Mesenchymal stem cell (in vitro differentiated cells and primary cell): ENCODE data around the gene BHMT.

ENCODE experiments used
- DNase-seq: peaks from one replicate; pipeline ENCODE4 v3.0.0-alpha.2; 2013
- H2AFZ ChIP-seq: one replicate; pipeline ENCODE4 v1.6.1; 2013; ENCODE audit warnings: low read depth, mild to moderate bottlenecking, control low read depth, inconsistent platforms, low read length, moderate library complexity
- H2AK5ac ChIP-seq: 2 replicates; pipeline ENCODE4 v1.6.1; 2013; ENCODE audit warnings: low read length, moderate library complexity, mild to moderate bottlenecking, inconsistent platforms; ENCODE audit not compliant: severe bottlenecking
- H2BK120ac ChIP-seq: one replicate; pipeline ENCODE4 v1.6.1; 2013; ENCODE audit warnings: low read depth, mild to moderate bottlenecking, inconsistent platforms, low read length, moderate library complexity
- H2BK12ac ChIP-seq, 2 experiments: one replicate each; pipeline ENCODE4 v1.6.1; 2013; ENCODE audit warnings: inconsistent platforms in 2 of 2, low read length in 2 of 2, mild to moderate bottlenecking in 2 of 2, moderate library complexity in 2 of 2, control low read depth in 1 of 2
- H2BK15ac ChIP-seq: one replicate; pipeline ENCODE4 v1.6.1; 2013; ENCODE audit warnings: mild to moderate bottlenecking, low read depth, inconsistent platforms; ENCODE audit not compliant: poor library complexity, severe bottlenecking
- H2BK5ac ChIP-seq: 2 replicates; pipeline ENCODE4 v1.6.1; 2013; ENCODE audit warnings: low read depth, mild to moderate bottlenecking, low read length, control low read depth, inconsistent platforms; ENCODE audit not compliant: poor library complexity, severe bottlenecking
- H3K14ac ChIP-seq, 2 experiments: one replicate each; pipeline ENCODE4 v1.6.1; 2013; ENCODE audit warnings: inconsistent platforms in 2 of 2, low read length in 2 of 2, control low read depth in 1 of 2, mild to moderate bottlenecking in 1 of 2, moderate library complexity in 1 of 2
- H3K18ac ChIP-seq, 2 experiments: one replicate each; pipeline ENCODE4 v1.6.1; 2013; ENCODE audit warnings: inconsistent platforms in 2 of 2, low read length in 2 of 2, control low read depth in 1 of 2, low read depth in 1 of 2, mild to moderate bottlenecking in 1 of 2
- H3K23ac ChIP-seq, 2 experiments: one replicate each; pipeline ENCODE4 v1.6.1; 2013; ENCODE audit warnings: inconsistent platforms in 2 of 2, low read length in 2 of 2, mild to moderate bottlenecking in 2 of 2, moderate library complexity in 2 of 2, control low read depth in 1 of 2
- H3K27ac ChIP-seq: 2 replicates; pipeline ENCODE4 v1.5.1; 2013; ENCODE audit warnings: mild to moderate bottlenecking, moderate library complexity, low read length, control low read depth, inconsistent platforms; ENCODE audit not compliant: poor library complexity, severe bottlenecking
- H3K27me3 ChIP-seq, 2 experiments: 2 replicates each; pipeline versions ENCODE4 v1.6.1 to v1.7.0; 2013; ENCODE audit warnings: low read length in 2 of 2, mild to moderate bottlenecking in 2 of 2, moderate library complexity in 2 of 2, control low read depth in 1 of 2, inconsistent platforms in 1 of 2; ENCODE audit not compliant: control insufficient read depth in 1 of 2, insufficient read depth in 1 of 2
- H3K36me3 ChIP-seq, 2 experiments: 2 replicates each; pipeline versions ENCODE4 v1.6.1 to v1.7.0; 2013; ENCODE audit warnings: low read length in 2 of 2, control low read depth in 1 of 2, inconsistent platforms in 1 of 2, low read depth in 1 of 2, mild to moderate bottlenecking in 1 of 2; ENCODE audit not compliant: insufficient read depth in 2 of 2, control insufficient read depth in 1 of 2
- H3K4ac ChIP-seq, 2 experiments: one replicate each; pipeline ENCODE4 v1.6.1; 2013; ENCODE audit warnings: inconsistent platforms in 2 of 2, low read length in 2 of 2, mild to moderate bottlenecking in 2 of 2, moderate library complexity in 2 of 2, control low read depth in 1 of 2, low read depth in 1 of 2
- H3K4me1 ChIP-seq: 2 replicates; pipeline ENCODE4 v1.6.1; 2013; ENCODE audit warnings: low read depth, low read length, control low read depth; ENCODE audit not compliant: control insufficient read depth, insufficient read depth
- H3K4me2 ChIP-seq: 2 replicates; pipeline ENCODE4 v1.6.1; 2013; ENCODE audit warnings: low read length, mild to moderate bottlenecking, inconsistent platforms; ENCODE audit not compliant: poor library complexity, severe bottlenecking
- H3K4me3 ChIP-seq, 2 experiments: 2 replicates each; pipeline versions ENCODE4 v1.5.1 to v1.7.0; 2013; ENCODE audit warnings: low read length in 2 of 2, mild to moderate bottlenecking in 2 of 2, control low read depth in 1 of 2, low read depth in 1 of 2; ENCODE audit not compliant: insufficient read depth in 1 of 2
- H3K79me1 ChIP-seq: replicated peaks from 2 replicates; pipeline ENCODE4 v1.6.1; 2013; ENCODE audit warnings: mild to moderate bottlenecking, control low read depth, low read length, inconsistent platforms; ENCODE audit not compliant: poor library complexity, severe bottlenecking
- H3K9ac ChIP-seq: 2 replicates; pipeline ENCODE4 v1.7.0; 2013; ENCODE audit warnings: mild to moderate bottlenecking, low read length, moderate library complexity
- H3K9me3 ChIP-seq: 2 replicates; pipeline ENCODE4 v1.7.0; 2013; ENCODE audit warnings: mild to moderate bottlenecking, low read length; ENCODE audit not compliant: control insufficient read depth
- H4K8ac ChIP-seq: one replicate; pipeline ENCODE4 v1.6.1; 2013; ENCODE audit warnings: inconsistent platforms, mild to moderate bottlenecking, low read length, moderate library complexity
- H4K91ac ChIP-seq: one replicate; pipeline ENCODE4 v1.6.1; 2013; ENCODE audit warnings: mild to moderate bottlenecking, low read length, inconsistent platforms
- WGBS: methylation state at CpG from one replicate; pipeline ENCODE4 v1.1.7; 2013; ENCODE audit warnings: mixed read lengths; 5-methylcytosine and 5-hydroxymethylcytosine counted together

Gene BHMT

GRCh38 chr5:79074641-79075040, 37.0 kb upstream of the BHMT start:
- 44% methylated on average over 6 of the region's 6 CpGs for WGBS

DNA sequence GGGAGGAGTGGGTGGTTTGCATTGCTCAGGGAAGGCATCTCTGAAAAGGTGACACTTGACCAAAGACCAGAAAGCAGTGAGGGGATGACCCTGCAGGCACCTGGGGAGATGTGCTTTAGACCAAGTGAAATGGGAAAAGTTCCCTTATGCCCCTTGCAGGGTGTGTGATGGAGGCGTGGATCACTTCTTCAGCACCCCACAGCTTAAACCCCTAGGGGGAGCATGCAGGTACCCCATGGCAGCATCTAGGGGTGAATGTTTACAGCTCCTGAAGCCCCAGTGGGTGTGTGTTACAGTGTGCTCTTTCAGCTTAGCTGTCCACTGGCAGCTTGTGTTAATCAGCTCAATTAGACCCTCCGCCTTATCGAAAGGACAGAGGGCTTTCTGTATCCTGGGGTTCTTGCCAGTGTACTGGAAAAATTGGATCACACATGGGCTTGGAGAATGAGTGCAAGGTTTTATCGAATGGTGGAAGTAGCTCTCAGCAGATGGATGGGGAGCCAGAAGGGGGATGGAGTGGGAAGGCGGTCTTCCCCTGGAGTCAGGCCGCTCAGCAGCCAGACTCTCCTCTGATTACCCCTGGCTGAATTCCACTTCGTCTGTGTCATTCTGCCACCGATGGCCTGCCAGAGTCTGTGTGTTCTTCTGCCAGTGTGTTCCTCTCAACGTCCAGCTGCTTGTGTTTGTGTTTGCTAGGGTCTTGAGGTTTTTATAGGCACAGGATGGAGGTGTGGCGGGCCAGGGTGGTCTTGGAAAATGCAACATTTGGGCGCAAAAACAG, 35.8 kb upstream of the BHMT start:
- Histone ChIP-seq H2BK5ac (no peak overlapping the region), H3K4ac (no peak overlapping the region), H2AFZ (peak overlapping the region; percentile 10), H2BK15ac (no peak overlapping the region), H3K4me3 (no peak overlapping the region), H4K91ac (no peak overlapping the region), H4K8ac (no peak overlapping the region), H3K18ac (no peak overlapping the region), H3K27me3 (no peaks in the 10 kb centered on the region), H3K14ac (no peak overlapping the region), H3K4me1 (peaks cover 2% of the 10 kb centered on the region), H3K27ac (no peak overlapping the region), H3K36me3 (peaks cover 0 to 9% of the 10 kb centered on the region in 2 experiments), H3K9me3 (peaks cover 12% of the 10 kb centered on the region), H3K23ac (no peak overlapping the region), H3K4me2 (no peak overlapping the region), H2AK5ac (no peak overlapping the region), H3K79me1 (no peaks in the 10 kb centered on the region), H2BK12ac (no peak overlapping the region), H2BK120ac (no peak overlapping the region), H3K9ac (no peak overlapping the region)
- no peak for DNase-seq
- WGBS: 88% methylated on average over 10 of the region's 11 CpGs

More at GRCh38 chr5:79074641-79075040, 37.0 kb upstream of the BHMT start:
- Histone ChIP-seq H2BK5ac (no peak overlapping the region), H3K27me3 (no peaks in the 10 kb centered on the region), H3K18ac (no peak overlapping the region), H4K8ac (no peak overlapping the region), H3K4me1 (peaks cover 2% of the 10 kb centered on the region), H2AK5ac (no peak overlapping the region), H3K36me3 (peaks cover 0 to 2% of the 10 kb centered on the region in 2 experiments), H3K23ac (no peak overlapping the region), H3K9ac (no peak overlapping the region), H3K4me2 (no peak overlapping the region), H3K27ac (no peak overlapping the region), H3K9me3 (peaks cover 12% of the 10 kb centered on the region), H2BK12ac (no peak overlapping the region), H4K91ac (no peak overlapping the region), H3K4me3 (no peak overlapping the region), H3K14ac (no peak overlapping the region), H2BK120ac (no peak overlapping the region), H3K4ac (no peak overlapping the region), H2AFZ (no peak overlapping the region), H2BK15ac (no peak overlapping the region), H3K79me1 (no peaks in the 10 kb centered on the region)
- DNase-seq: peak; percentile 45

DNA sequence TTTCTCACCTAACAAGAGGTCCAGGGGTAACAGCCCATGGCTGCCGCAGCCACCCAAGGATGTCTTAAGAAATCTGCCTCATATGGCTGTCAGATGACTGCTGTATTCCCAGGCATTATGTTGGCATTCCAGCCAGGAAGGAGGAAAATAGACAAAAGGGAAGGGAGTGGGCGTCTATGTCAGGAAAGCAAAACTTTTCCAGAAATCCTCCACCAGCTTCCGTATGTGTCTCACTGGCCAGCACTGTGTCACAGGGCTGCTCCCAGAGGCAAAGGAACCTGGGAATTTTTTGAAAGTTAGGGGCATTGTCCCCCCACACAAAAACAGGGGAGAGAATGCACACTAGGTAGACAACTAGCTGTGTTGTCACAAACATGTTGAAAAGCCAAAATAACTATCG, 34.8 kb upstream of the BHMT start:
- Histone ChIP-seq H3K79me1 (no peaks in the 10 kb centered on the region), H3K9ac (no peak overlapping the region), H3K4me2 (no peak overlapping the region), H3K14ac (no peak overlapping the region), H2AFZ (no peak overlapping the region), H3K27me3 (no peaks in the 10 kb centered on the region), H2BK12ac (peak overlapping the region in 1 of 2 experiments; percentile 19), H4K8ac (no peak overlapping the region), H3K23ac (no peak overlapping the region), H3K4ac (no peak overlapping the region), H3K4me3 (no peak overlapping the region), H2BK5ac (no peak overlapping the region), H3K18ac (no peak overlapping the region), H2AK5ac (no peak overlapping the region), H2BK15ac (no peak overlapping the region), H2BK120ac (no peak overlapping the region), H3K4me1 (peaks cover 2% of the 10 kb centered on the region), H3K27ac (no peak overlapping the region), H3K9me3 (peaks cover 12% of the 10 kb centered on the region), H3K36me3 (peaks cover 0 to 10% of the 10 kb centered on the region in 2 experiments), H4K91ac (no peak overlapping the region)
- WGBS: 100% methylated on average over 2 of the region's 4 CpGs
- no peak for DNase-seq

GRCh38 chr5:79077680-79078365, 33.8 kb upstream of the BHMT start:
- no peak overlapping the region for H2AK5ac ChIP-seq
- peak overlapping the region in 1 of 2 experiments; percentile 67 for H2BK12ac ChIP-seq
- H2BK120ac ChIP-seq: no peak overlapping the region
- H4K91ac ChIP-seq: no peak overlapping the region
- no peaks in the 10 kb centered on the region for H3K79me1 ChIP-seq
- peak; percentile 19 for DNase-seq
- H3K36me3 ChIP-seq: peaks cover 0 to 10% of the 10 kb centered on the region in 2 experiments
- peaks cover 2% of the 10 kb centered on the region for H3K4me1 ChIP-seq
- H3K18ac ChIP-seq: peak overlapping the region in 1 of 2 experiments; percentile 26
- peaks cover 12% of the 10 kb centered on the region for H3K9me3 ChIP-seq
- no peak overlapping the region for H3K4me2 ChIP-seq
- no peak overlapping the region for H2BK15ac ChIP-seq
- no peaks in the 10 kb centered on the region for H3K27me3 ChIP-seq
- no peak overlapping the region for H3K4ac ChIP-seq
- H2AFZ ChIP-seq: no peak overlapping the region
- no peak overlapping the region for H3K27ac ChIP-seq
- H3K14ac ChIP-seq: peak overlapping the region in 1 of 2 experiments; percentile 90
- H3K23ac ChIP-seq: no peak overlapping the region
- no peak overlapping the region for H3K9ac ChIP-seq
- H2BK5ac ChIP-seq: no peak overlapping the region
- no peak overlapping the region for H4K8ac ChIP-seq
- 42% methylated on average over 3 of the region's 3 CpGs for WGBS
- no peak overlapping the region for H3K4me3 ChIP-seq
